H1 (cell line): ENCODE measurements around the gene LYRM4. TPM values are rescaled to one million over a fixed set of nuclear protein-coding genes. Genes with fewer than 3 reads are reported as not detected.

Source experiments
- CTCF ChIA-PET: fragments of 300-600 bp; sonication (Branson Sonifier 250); formaldehyde crosslinking; loops from one replicate; lab custom pipeline; 2021; ENCODE audit not compliant: partially characterized antibody; lab: Charles Lee
- POLR2A ChIA-PET: fragments of 300-600 bp; sonication (Branson Sonifier 250); formaldehyde crosslinking; loops from one replicate; lab custom pipeline; 2021; ENCODE audit warnings: inconsistent platforms; ENCODE audit not compliant: partially characterized antibody; lab: Charles Lee
- DNase-seq, 2 experiments: peaks; one replicate each; pipeline versions ENCODE4 v3.0.0 to v3.0.0-alpha.2; 2010 to 2022; ENCODE audit warnings: low spot score in 2 of 2, low read depth in 1 of 2, mixed read lengths in 1 of 2
- FAIRE-seq: peaks from 2 replicates; lab custom pipeline; 2011; peaks lifted over from hg19 to GRCh38; lab: Jason Lieb, UNC
- H2AFZ ChIP-seq: 2 replicates; pipeline ENCODE4 v1.8.1; 2012; ENCODE audit warnings: low read length, inconsistent platforms
- H2AK5ac ChIP-seq: 2 replicates; pipeline ENCODE4 v1.6.1; 2013; ENCODE audit warnings: low read depth, low read length
- H2BK120ac ChIP-seq: replicated peaks from 2 replicates; pipeline ENCODE3; 2013; ENCODE audit warnings: low read depth, low read length, inconsistent platforms
- H2BK12ac ChIP-seq: 2 replicates; pipeline ENCODE4 v1.6.1; 2013; ENCODE audit warnings: low read depth, low read length
- H2BK15ac ChIP-seq: 2 replicates; pipeline ENCODE4 v1.6.1; 2013; ENCODE audit warnings: low read length
- H2BK20ac ChIP-seq: 2 replicates; pipeline ENCODE4 v1.6.1; 2013; ENCODE audit warnings: low read length
- H2BK5ac ChIP-seq: 2 replicates; pipeline ENCODE4 v1.6.1; 2013; ENCODE audit warnings: low read depth, low read length
- H3K14ac ChIP-seq: 2 replicates; pipeline ENCODE4 v1.6.1; 2013; ENCODE audit warnings: inconsistent platforms; ENCODE audit not compliant: insufficient read length
- H3K18ac ChIP-seq: 2 replicates; pipeline ENCODE4 v1.6.1; 2013; ENCODE audit warnings: low read length; ENCODE audit errors: extremely low read depth
- H3K23ac ChIP-seq: 2 replicates; pipeline ENCODE4 v1.6.1; 2013; ENCODE audit warnings: inconsistent platforms; ENCODE audit not compliant: insufficient read length
- H3K23me2 ChIP-seq: 2 replicates; pipeline ENCODE4 v1.6.1; 2013; ENCODE audit warnings: low read depth, low read length
- H3K27ac ChIP-seq: 2 replicates; pipeline ENCODE4 v1.6.1; 2011; ENCODE audit warnings: low read depth, low read length, inconsistent platforms
- H3K27me3 ChIP-seq, 4 experiments: replicated peaks in 1 of 4; 1 replicate in 1 of 4; 2 replicates in 3 of 4; pipeline versions ENCODE4 v1.6.1 to v1.8.1; 2011 to 2013; ENCODE audit warnings: low read length in 3 of 4, mild to moderate bottlenecking in 3 of 4, inconsistent platforms in 2 of 4, mixed read lengths in 2 of 4, moderate library complexity in 1 of 4; ENCODE audit not compliant: control insufficient read depth in 3 of 4, insufficient read depth in 3 of 4; ENCODE audit errors: extremely low read depth in 1 of 4
- H3K36me3 ChIP-seq, 4 experiments: 2 replicates each; pipeline versions ENCODE4 v1.6.1 to v1.8.1; 2011 to 2013; ENCODE audit warnings: mild to moderate bottlenecking in 4 of 4, low read length in 3 of 4, moderate library complexity in 2 of 4, control low read depth in 1 of 4, inconsistent platforms in 1 of 4; ENCODE audit not compliant: insufficient read depth in 4 of 4, control insufficient read depth in 2 of 4
- H3K4ac ChIP-seq: replicated peaks from 2 replicates; pipeline ENCODE3; 2013; ENCODE audit warnings: low read length, low read depth, mixed read lengths, inconsistent platforms; ENCODE audit not compliant: insufficient read length
- H3K4me1 ChIP-seq, 4 experiments: replicated peaks in 1 of 4; 1 replicate in 1 of 4; 2 replicates in 3 of 4; pipeline versions ENCODE4 v1.6.1 to v1.8.1; 2011 to 2013; ENCODE audit warnings: low read length in 3 of 4, inconsistent platforms in 2 of 4, mixed read lengths in 1 of 4; ENCODE audit not compliant: insufficient read depth in 4 of 4, control insufficient read depth in 3 of 4
- H3K4me2 ChIP-seq, 2 experiments: 2 replicates each; pipeline versions ENCODE4 v1.6.1 to v1.8.1; 2011 to 2013; ENCODE audit warnings: low read depth in 2 of 2, low read length in 2 of 2, control low read depth in 1 of 2, inconsistent platforms in 1 of 2, mild to moderate bottlenecking in 1 of 2; ENCODE audit not compliant: insufficient read depth in 1 of 2
- H3K4me3 ChIP-seq, 4 experiments: fragments of 200-600, 300-600 bp in 1 of 4; sonication (generic), shearing (Covaris generic), sonication (Bioruptor Twin) in 1 of 4; 2 replicates each; pipeline versions ENCODE4 v1.5.1 to v1.8.1; 2011 to 2016; ENCODE audit warnings: low read length in 4 of 4, low read depth in 3 of 4, control low read depth in 2 of 4, inconsistent platforms in 2 of 4, mild to moderate bottlenecking in 2 of 4, mixed read lengths in 1 of 4, moderate library complexity in 1 of 4; ENCODE audit not compliant: insufficient read depth in 2 of 4; ENCODE audit errors: extremely low read depth in 1 of 4
- H3K56ac ChIP-seq: replicated peaks from 2 replicates; pipeline ENCODE3; 2013; ENCODE audit warnings: low read depth, mild to moderate bottlenecking, mixed read lengths, low read length, inconsistent platforms; ENCODE audit not compliant: insufficient read length
- H3K79me1 ChIP-seq: 2 replicates; pipeline ENCODE4 v1.6.1; 2013; ENCODE audit warnings: low read depth, low read length, control low read depth
- H3K79me2 ChIP-seq, 2 experiments: 2 replicates each; pipeline versions ENCODE4 v1.6.1 to v1.8.1; 2012 to 2013; ENCODE audit warnings: low read length in 2 of 2, mild to moderate bottlenecking in 2 of 2, inconsistent platforms in 1 of 2; ENCODE audit not compliant: insufficient read depth in 2 of 2, control insufficient read depth in 1 of 2
- H3K9ac ChIP-seq, 4 experiments: replicated peaks in 1 of 4; 1 replicate in 1 of 4; 2 replicates in 3 of 4; pipeline versions ENCODE4 v1.6.1 to v1.8.1; 2011 to 2013; ENCODE audit warnings: low read depth in 3 of 4, low read length in 3 of 4, control low read depth in 2 of 4, mild to moderate bottlenecking in 2 of 4, moderate library complexity in 2 of 4, inconsistent platforms in 1 of 4; ENCODE audit errors: extremely low read depth in 1 of 4
- H3K9me3 ChIP-seq, 2 experiments: 2 replicates each; pipeline versions ENCODE4 v1.6.1 to v1.8.1; 2012 to 2013; ENCODE audit warnings: mild to moderate bottlenecking in 2 of 2, moderate library complexity in 2 of 2, control low read depth in 1 of 2, inconsistent platforms in 1 of 2, low read depth in 1 of 2, low read length in 1 of 2, mixed read lengths in 1 of 2; ENCODE audit not compliant: insufficient read depth in 2 of 2
- H4K20me1 ChIP-seq, 2 experiments: replicated peaks in 1 of 2; 2 replicates each; pipeline versions ENCODE3 to v1.8.1; 2011 to 2013; ENCODE audit warnings: inconsistent platforms in 2 of 2, low read length in 2 of 2, mild to moderate bottlenecking in 1 of 2; ENCODE audit not compliant: insufficient read depth in 2 of 2, control insufficient read depth in 1 of 2
- H4K5ac ChIP-seq: 2 replicates; pipeline ENCODE4 v1.6.1; 2013; ENCODE audit warnings: low read length, low read depth, mixed read lengths, inconsistent platforms; ENCODE audit not compliant: insufficient read length
- H4K8ac ChIP-seq: 2 replicates; pipeline ENCODE4 v1.8.0; 2013; ENCODE audit warnings: mild to moderate bottlenecking, moderate library complexity, low read length, inconsistent platforms; ENCODE audit not compliant: insufficient read depth; ENCODE audit errors: extremely low read depth
- H4K91ac ChIP-seq: replicated peaks from 2 replicates; pipeline ENCODE3; 2013; ENCODE audit warnings: low read length, mixed read lengths, inconsistent platforms; ENCODE audit not compliant: insufficient read length
- POU5F1 ChIP-seq: IDR thresholded peaks from 2 replicates; pipeline ENCODE4 v1.6.1; 2011; ENCODE audit warnings: low read depth, mild to moderate bottlenecking, low read length, moderate library complexity
- RXRA ChIP-seq: IDR thresholded peaks from 2 replicates; pipeline ENCODE4 v1.6.1; 2011; ENCODE audit warnings: low read depth, mild to moderate bottlenecking, low read length, moderate library complexity; ENCODE audit not compliant: insufficient read depth
- SP1 ChIP-seq: IDR thresholded peaks from 2 replicates; pipeline ENCODE4 v1.6.1; 2011; ENCODE audit warnings: low read depth, low read length
- WGBS, 2 experiments: shearing (Covaris generic) in 1 of 2; methylation state at CpG; one replicate each; pipeline versions ENCODE4 v1.1.6 to v1.1.7; 2013 to 2015; ENCODE audit warnings: low lambda C conversion rate in 2 of 2, mixed read lengths in 2 of 2, inconsistent platforms in 1 of 2, low coverage in 1 of 2, missing lambda C conversion rate in 1 of 2; ENCODE audit not compliant: insufficient replicate concordance in 2 of 2, insufficient coverage in 1 of 2, insufficient read length in 1 of 2; ENCODE audit errors: extremely low coverage in 1 of 2, missing lambda C conversion rate in 1 of 2; 5-methylcytosine and 5-hydroxymethylcytosine counted together
- polyA plus RNA-seq, 7 experiments: library from polyadenylated mRNA; depleted of rRNA in 3 of 7; stranded (reverse) in 5 of 7; unstranded in 2 of 7; fragments of >200 nt in 5 of 7; fragments of 200-250 nt in 2 of 7; gene quantifications; 1 replicate in 5 of 7; 2 replicates in 1 of 7; 4 replicates in 1 of 7; pipeline versions ENCODE4 v1.2.1 to v1.2.3, GENCODE V29; 2011 to 2013; ENCODE audit warnings: missing spikeins in 2 of 7, mixed read lengths in 2 of 7
- total RNA-seq: library from RNA; stranded (reverse); fragmentation: NEBNext Ultra II Directional; extraction: Animal tissue kit (Norgen Biotek cat#: 25700); gene quantifications from 2 replicates; pipeline ENCODE4 v1.2.1, GENCODE V29; 2021
- TF ChIP-seq, protein P1 (sequence below): IDR thresholded peaks from 2 replicates; pipeline ENCODE4 v1.6.1; 2011; ENCODE audit warnings: low read depth, mild to moderate bottlenecking, low read length; ENCODE audit not compliant: insufficient read depth

LYRM4 gene
- total and polyA plus RNA-seq, 2 of the 8 experiments (the other 6 are each of a cell fraction or from before 2014, with no cell fraction given), result 56.6 to 62.8 TPM

DNA sequence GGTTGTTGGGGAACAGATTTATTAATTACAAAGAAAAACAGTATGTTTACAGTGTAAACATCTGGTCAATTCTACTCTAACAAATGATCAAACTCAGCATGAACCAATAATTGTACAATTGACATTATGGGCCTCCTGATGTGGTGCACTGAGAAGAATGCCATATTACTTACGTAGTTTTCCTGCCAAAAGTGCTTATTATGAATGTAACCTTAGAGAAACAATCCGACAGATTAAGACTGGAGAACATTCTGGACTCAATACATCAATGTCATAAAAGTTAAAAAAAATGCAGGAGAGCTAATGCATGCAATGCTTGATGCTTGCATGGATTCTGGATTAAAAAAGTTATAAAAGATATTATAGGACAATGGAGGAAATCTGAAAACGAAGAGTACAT, 69.0 kb downstream of the LYRM4 start:
- no peak overlapping the region for H3K27ac ChIP-seq
- 93% methylated on average over 3 of the region's 3 CpGs; no CpG with 5 or more reads in 1 of the 2 experiments for WGBS, 2 experiments

More for the DNA sequence above, 69.0 kb downstream of the LYRM4 start:
- H2AK5ac ChIP-seq, result no peak overlapping the region
- no peak overlapping the region for H3K14ac ChIP-seq
- DNase-seq (no peak), FAIRE-seq (no peak)
- no peak overlapping the region for H2BK120ac ChIP-seq
- no peaks in the 10 kb centered on the region for H3K36me3 ChIP-seq
- no peaks in the 10 kb centered on the region for H4K20me1 ChIP-seq
- no peak overlapping the region for H2AFZ ChIP-seq
- H3K56ac ChIP-seq, result no peak overlapping the region
- no peak overlapping the region for H3K4me3 ChIP-seq
- ChIA-PET CTCF (interaction anchor here (1.2 to 2.8 kb wide), 4 partner anchors 12 to 47 kb away, joined by 5 to 16 read pairs (median 10); no protein-coding TSS in a partner anchor), POLR2A (no interaction called here)
- no peak overlapping the region for H3K23ac ChIP-seq
- no peak overlapping the region for H2BK20ac ChIP-seq
- H3K27me3 ChIP-seq, result no peaks in the 10 kb centered on the region
- H4K8ac ChIP-seq, result no peak overlapping the region
- no peaks in the 10 kb centered on the region for H3K79me2 ChIP-seq
- H2BK5ac ChIP-seq, result no peak overlapping the region
- no peaks in the 10 kb centered on the region for H3K9me3 ChIP-seq
- no peak overlapping the region for H3K18ac ChIP-seq
- H3K4me1 ChIP-seq, result peaks cover 0 to 5% (median 3%) of the 10 kb centered on the region in 4 experiments; a peak in 4 of 7 replicates
- no peak overlapping the region for H3K9ac ChIP-seq
- no peaks in the 10 kb centered on the region; the same call in none of the 2 replicates for H3K79me1 ChIP-seq
- H2BK12ac ChIP-seq, result no peak overlapping the region
- H3K23me2 ChIP-seq, result no peaks in the 10 kb centered on the region
- no peak overlapping the region for H4K5ac ChIP-seq
- no peak overlapping the region for H2BK15ac ChIP-seq
- no peak overlapping the region for H4K91ac ChIP-seq
- no peak overlapping the region for H3K4me2 ChIP-seq
- no peak overlapping the region for H3K4ac ChIP-seq
- TF ChIP-seq RXRA (no peak), SP1 (no peak), POU5F1 (no peak)
- TF ChIP-seq, protein P1, sequence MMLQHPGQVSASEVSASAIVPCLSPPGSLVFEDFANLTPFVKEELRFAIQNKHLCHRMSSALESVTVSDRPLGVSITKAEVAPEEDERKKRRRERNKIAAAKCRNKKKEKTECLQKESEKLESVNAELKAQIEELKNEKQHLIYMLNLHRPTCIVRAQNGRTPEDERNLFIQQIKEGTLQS, result no peak
